ENCODE results near the gene DAB2IP. TPM values are rescaled to one million over a fixed set of nuclear protein-coding genes. Genes with fewer than 3 reads are reported as not detected.

The DAB2IP gene
- total RNA-seq, 1 donor from 2014 or later = 104 TPM

DNA sequence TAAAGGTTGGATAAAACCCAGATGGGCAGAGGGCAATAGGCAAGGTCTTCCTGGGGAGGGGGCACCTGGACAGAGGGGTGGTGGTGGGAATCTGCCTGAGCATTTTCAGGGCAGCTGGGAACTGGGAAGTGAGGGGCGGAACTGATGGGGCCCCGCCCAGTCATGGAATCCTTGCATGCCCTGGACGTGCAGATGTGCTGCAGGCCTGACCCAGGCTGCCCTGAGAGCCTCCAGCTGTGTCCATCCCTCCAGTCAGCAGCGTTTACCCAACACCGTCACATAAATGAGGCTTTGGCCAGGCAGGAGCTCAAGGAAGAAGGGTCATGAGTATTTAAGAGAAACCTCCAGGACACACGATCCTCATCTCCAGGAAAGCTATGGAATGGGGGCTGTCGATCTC is 70.3 kb downstream of the DAB2IP start:
- Mint-ChIP-seq H3K36me3 (ENCODE audit: low read depth, unreplicated experiment) (peaks cover 9% of the 10 kb centered on the region), H3K27ac (ENCODE audit: unreplicated experiment) (peak overlapping the region; percentile 62), H3K9me3 (ENCODE audit: unreplicated experiment) (no peaks in the 10 kb centered on the region), H3K4me1 (ENCODE audit: unreplicated experiment) (peaks cover 65% of the 10 kb centered on the region), H3K4me3 (ENCODE audit: unreplicated experiment) (no peak overlapping the region), H3K27me3 (ENCODE audit: unreplicated experiment) (peaks cover 22% of the 10 kb centered on the region)
- no peak for DNase-seq (ENCODE audit: low spot score)
- TF ChIP-seq, protein P1, sequence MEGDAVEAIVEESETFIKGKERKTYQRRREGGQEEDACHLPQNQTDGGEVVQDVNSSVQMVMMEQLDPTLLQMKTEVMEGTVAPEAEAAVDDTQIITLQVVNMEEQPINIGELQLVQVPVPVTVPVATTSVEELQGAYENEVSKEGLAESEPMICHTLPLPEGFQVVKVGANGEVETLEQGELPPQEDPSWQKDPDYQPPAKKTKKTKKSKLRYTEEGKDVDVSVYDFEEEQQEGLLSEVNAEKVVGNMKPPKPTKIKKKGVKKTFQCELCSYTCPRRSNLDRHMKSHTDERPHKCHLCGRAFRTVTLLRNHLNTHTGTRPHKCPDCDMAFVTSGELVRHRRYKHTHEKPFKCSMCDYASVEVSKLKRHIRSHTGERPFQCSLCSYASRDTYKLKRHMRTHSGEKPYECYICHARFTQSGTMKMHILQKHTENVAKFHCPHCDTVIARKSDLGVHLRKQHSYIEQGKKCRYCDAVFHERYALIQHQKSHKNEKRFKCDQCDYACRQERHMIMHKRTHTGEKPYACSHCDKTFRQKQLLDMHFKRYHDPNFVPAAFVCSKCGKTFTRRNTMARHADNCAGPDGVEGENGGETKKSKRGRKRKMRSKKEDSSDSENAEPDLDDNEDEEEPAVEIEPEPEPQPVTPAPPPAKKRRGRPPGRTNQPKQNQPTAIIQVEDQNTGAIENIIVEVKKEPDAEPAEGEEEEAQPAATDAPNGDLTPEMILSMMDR (IDR thresholded peaks at IDR 0.05; ENCODE audit: unreplicated experiment) = no peak

DNA sequence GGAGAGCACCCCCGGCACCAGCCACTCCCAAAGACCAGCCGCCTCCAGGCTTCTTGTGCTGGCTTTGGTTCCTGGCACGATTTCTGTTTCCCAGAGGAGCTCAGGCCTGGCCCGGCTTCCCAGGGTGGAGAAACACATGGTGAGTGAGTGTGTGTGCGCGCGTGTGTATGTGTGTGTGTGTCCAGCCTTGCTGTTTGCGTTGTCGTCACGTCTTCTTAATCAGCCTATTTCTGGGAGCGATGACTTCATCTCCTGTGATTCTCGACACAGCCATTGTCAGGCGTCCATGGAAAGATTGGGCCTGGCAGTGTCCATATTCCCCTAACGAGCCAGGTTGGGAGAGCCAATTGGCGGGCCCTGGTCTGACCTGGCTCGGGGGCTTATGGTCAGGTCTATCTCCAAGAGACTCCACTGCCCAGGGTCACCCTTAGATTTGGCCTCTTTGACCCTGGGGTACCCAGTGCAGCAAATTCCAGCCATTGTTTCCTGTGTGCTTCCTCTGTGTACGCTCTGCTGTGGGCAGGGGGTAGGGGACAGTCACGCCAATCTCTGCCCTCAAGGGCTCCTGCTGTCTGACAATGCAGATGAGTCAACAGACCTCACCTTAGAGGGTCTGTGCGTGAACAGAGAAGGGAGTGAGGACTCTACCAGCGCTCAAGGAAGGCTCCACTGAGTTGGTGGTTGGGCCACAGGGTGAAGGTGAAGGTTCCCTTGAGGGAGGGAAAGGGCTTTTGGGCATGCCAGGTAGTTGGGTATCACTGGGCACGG is 73.8 kb downstream of the DAB2IP start:
- no peak overlapping the region for H3K4me3 Mint-ChIP-seq (ENCODE audit: unreplicated experiment)
- H3K9me3 Mint-ChIP-seq (ENCODE audit: unreplicated experiment) = no peaks in the 10 kb centered on the region
- no peak for DNase-seq (ENCODE audit: low spot score)
- peak overlapping the region; percentile 67 for H3K27ac Mint-ChIP-seq (ENCODE audit: unreplicated experiment)
- H3K4me1 Mint-ChIP-seq (ENCODE audit: unreplicated experiment) = peaks cover 52% of the 10 kb centered on the region
- TF ChIP-seq, protein P1 (IDR thresholded peaks at IDR 0.05; ENCODE audit: unreplicated experiment) = no peak
- H3K36me3 Mint-ChIP-seq (ENCODE audit: low read depth, unreplicated experiment) = peaks cover 4% of the 10 kb centered on the region
- peaks cover 17% of the 10 kb centered on the region for H3K27me3 Mint-ChIP-seq (ENCODE audit: unreplicated experiment)

DNA sequence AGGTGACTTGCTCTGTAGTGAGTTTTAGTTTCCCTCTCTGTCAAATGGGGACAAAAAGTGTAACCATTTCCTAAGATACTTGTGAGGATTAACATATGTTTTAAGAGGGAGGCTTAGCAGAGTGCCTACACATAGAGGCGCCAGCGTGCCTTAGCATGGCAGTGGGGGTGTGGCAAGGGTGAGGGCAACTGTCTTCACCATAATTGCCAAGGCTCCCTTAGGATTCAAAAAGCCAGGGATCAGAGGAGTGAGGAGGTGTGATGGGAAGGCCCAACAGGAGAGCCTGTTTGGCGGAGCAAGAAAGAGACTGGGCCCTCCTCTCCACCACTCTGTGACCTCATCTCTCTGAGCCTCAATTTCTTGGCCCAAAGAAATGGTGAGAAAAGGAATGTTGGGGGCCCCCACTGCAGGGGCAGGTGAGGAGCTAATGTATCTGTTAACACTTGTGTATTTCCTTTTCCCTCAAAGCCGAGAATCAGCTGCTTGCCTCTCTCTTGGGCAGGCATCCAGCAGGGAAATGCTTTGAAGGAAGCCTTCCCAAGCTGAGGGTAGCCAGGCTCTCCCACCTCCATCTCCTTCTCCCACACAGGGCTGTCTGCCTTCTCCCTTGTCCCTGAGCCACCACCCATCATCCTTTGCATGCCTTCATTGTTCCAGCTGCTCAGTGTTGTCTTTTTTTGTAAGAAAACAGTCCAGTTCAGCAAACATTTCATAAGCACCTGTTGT is 76.0 kb downstream of the DAB2IP start:
- no peak for DNase-seq (ENCODE audit: low spot score)
- Mint-ChIP-seq H3K4me3 (ENCODE audit: unreplicated experiment) (no peak overlapping the region), H3K27ac (ENCODE audit: unreplicated experiment) (no peak overlapping the region)

GRCh38 chr9:121728916-121729315 is 77.5 kb downstream of the DAB2IP start:
- DNase-seq (ENCODE audit: low spot score) = no peak
- H3K4me3 Mint-ChIP-seq (ENCODE audit: unreplicated experiment) = no peak overlapping the region
- H3K4me1 Mint-ChIP-seq (ENCODE audit: unreplicated experiment) = peaks cover 32% of the 10 kb centered on the region
- TF ChIP-seq, protein P1 (IDR thresholded peaks at IDR 0.05; ENCODE audit: unreplicated experiment) = no peak
- H3K27me3 Mint-ChIP-seq (ENCODE audit: unreplicated experiment) = peaks cover 18% of the 10 kb centered on the region
- no peaks in the 10 kb centered on the region for H3K9me3 Mint-ChIP-seq (ENCODE audit: unreplicated experiment)
- peak overlapping the region; percentile 13 for H3K27ac Mint-ChIP-seq (ENCODE audit: unreplicated experiment)
- peaks cover 7% of the 10 kb centered on the region for H3K36me3 Mint-ChIP-seq (ENCODE audit: low read depth, unreplicated experiment)

More for the DNA sequence above, 76.0 kb downstream of the DAB2IP start:
- no peaks in the 10 kb centered on the region for H3K9me3 Mint-ChIP-seq (ENCODE audit: unreplicated experiment)
- TF ChIP-seq, protein P1 (IDR thresholded peaks at IDR 0.05; ENCODE audit: unreplicated experiment) = no peak
- H3K27me3 Mint-ChIP-seq (ENCODE audit: unreplicated experiment) = peaks cover 16% of the 10 kb centered on the region
- H3K4me1 Mint-ChIP-seq (ENCODE audit: unreplicated experiment) = peaks cover 33% of the 10 kb centered on the region
- peaks cover 7% of the 10 kb centered on the region for H3K36me3 Mint-ChIP-seq (ENCODE audit: low read depth, unreplicated experiment)

Data from endothelial cell (in vitro differentiated cells).